Mesendoderm (in vitro differentiated cells): ENCODE measurements around the gene PGK2.
A peak's percentile ranks its signal among the peaks of the same experiment; 100 is the strongest.

Source experiments
- DNase-seq: peaks from one replicate; pipeline ENCODE4 v3.0.0; 2013
- H2AK5ac ChIP-seq: 2 replicates; pipeline ENCODE4 v1.6.1; 2013; ENCODE audit warnings: low read length, inconsistent platforms
- H2BK120ac ChIP-seq: 2 replicates; pipeline ENCODE4 v1.6.1; 2013; ENCODE audit warnings: low read depth, mild to moderate bottlenecking, low read length, moderate library complexity, mixed read lengths
- H2BK15ac ChIP-seq: replicated peaks from 2 replicates; pipeline ENCODE4 v1.6.1; 2013; ENCODE audit warnings: low read depth, mild to moderate bottlenecking, moderate library complexity
- H2BK5ac ChIP-seq: 2 replicates; pipeline ENCODE4 v1.6.1; 2013; ENCODE audit warnings: low read length, inconsistent platforms
- H3K18ac ChIP-seq: 2 replicates; pipeline ENCODE4 v1.6.1; 2013; ENCODE audit warnings: mild to moderate bottlenecking, low read length, mixed read lengths
- H3K23ac ChIP-seq: one replicate; pipeline ENCODE4 v1.6.1; 2013; ENCODE audit warnings: low read length
- H3K27ac ChIP-seq: 2 replicates; pipeline ENCODE4 v1.5.1; 2013; ENCODE audit warnings: low read depth, mild to moderate bottlenecking, inconsistent platforms, low read length, moderate library complexity
- H3K27me3 ChIP-seq: 2 replicates; pipeline ENCODE4 v1.6.1; 2013; ENCODE audit warnings: low read length, control low read depth, mild to moderate bottlenecking, inconsistent platforms; ENCODE audit not compliant: insufficient read depth, poor library complexity
- H3K36me3 ChIP-seq: 2 replicates; pipeline ENCODE4 v1.6.1; 2013; ENCODE audit warnings: low read length, inconsistent platforms; ENCODE audit not compliant: control insufficient read depth, insufficient read depth
- H3K4ac ChIP-seq: one replicate; pipeline ENCODE4 v1.6.1; 2013; ENCODE audit warnings: low read depth, mild to moderate bottlenecking, low read length, moderate library complexity
- H3K4me1 ChIP-seq: 2 replicates; pipeline ENCODE4 v1.6.1; 2013; ENCODE audit warnings: low read depth, low read length, inconsistent platforms; ENCODE audit not compliant: control insufficient read depth
- H3K4me2 ChIP-seq: 2 replicates; pipeline ENCODE4 v1.6.1; 2013; ENCODE audit warnings: low read length
- H3K4me3 ChIP-seq: 2 replicates; pipeline ENCODE4 v1.5.1; 2013; ENCODE audit warnings: mild to moderate bottlenecking, low read length
- H3K56ac ChIP-seq: one replicate; pipeline ENCODE4 v1.6.1; 2013; ENCODE audit warnings: low read length
- H3K79me1 ChIP-seq: 2 replicates; pipeline ENCODE4 v1.6.1; 2013; ENCODE audit warnings: low read length, inconsistent platforms
- H3K79me2 ChIP-seq: 2 replicates; pipeline ENCODE4 v1.6.1; 2013; ENCODE audit warnings: mild to moderate bottlenecking, low read length; ENCODE audit not compliant: control insufficient read depth, insufficient read depth
- H3K9ac ChIP-seq: 2 replicates; pipeline ENCODE4 v1.6.1; 2013; ENCODE audit warnings: low read length, inconsistent platforms
- H4K5ac ChIP-seq: one replicate; pipeline ENCODE4 v1.6.1; 2013; ENCODE audit warnings: low read length
- H4K8ac ChIP-seq: one replicate; pipeline ENCODE4 v1.6.1; 2013; ENCODE audit warnings: low read depth, mild to moderate bottlenecking, control low read depth, low read length, moderate library complexity
- WGBS: extraction: QIAGEN DNeasy Blood & Tissue Kit; methylation state at CpG from one replicate; pipeline ENCODE4 v1.1.7; 2013; ENCODE audit warnings: low lambda C conversion rate, missing lambda C conversion rate; ENCODE audit not compliant: insufficient coverage; ENCODE audit errors: extremely low coverage; 5-methylcytosine and 5-hydroxymethylcytosine counted together

The PGK2 gene

DNA sequence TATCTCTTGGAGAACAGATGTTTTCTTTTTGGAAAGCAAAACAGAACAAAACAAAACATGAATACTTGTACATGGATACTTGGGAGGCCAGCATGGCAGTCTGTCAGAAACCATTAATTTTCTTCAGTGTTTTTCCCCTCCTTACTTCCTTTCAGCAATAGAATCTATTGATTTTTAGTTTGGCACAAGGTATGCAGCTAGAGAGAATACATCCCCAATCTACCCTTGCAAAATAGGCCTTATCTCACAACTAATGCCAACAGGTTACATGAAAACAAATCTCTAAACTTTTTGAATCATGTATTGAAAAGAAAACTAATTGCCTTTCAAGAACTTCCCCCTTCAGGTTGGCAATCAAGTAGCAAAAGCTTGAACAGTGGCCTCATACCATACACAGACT is 2.8 kb downstream of the PGK2 start:
- no peaks in the 10 kb centered on the region for H3K27me3 ChIP-seq
- no peak overlapping the region for H3K9ac ChIP-seq
- H3K79me2 ChIP-seq, result no peaks in the 10 kb centered on the region
- H3K4me1 ChIP-seq, result no peaks in the 10 kb centered on the region
- no peak overlapping the region for H3K27ac ChIP-seq
- no peak overlapping the region for H3K56ac ChIP-seq
- H3K36me3 ChIP-seq, result no peaks in the 10 kb centered on the region
- H2BK120ac ChIP-seq, result no peak overlapping the region
- no peak overlapping the region for H3K18ac ChIP-seq
- H2BK5ac ChIP-seq, result no peak overlapping the region
- no peak overlapping the region for H3K4me2 ChIP-seq
- H3K4me3 ChIP-seq, result no peak overlapping the region
- H3K79me1 ChIP-seq, result no peaks in the 10 kb centered on the region
- no peak overlapping the region for H3K23ac ChIP-seq
- H2AK5ac ChIP-seq, result no peak overlapping the region
- H2BK15ac ChIP-seq, result no peak overlapping the region
- no peak overlapping the region for H4K5ac ChIP-seq
- H3K4ac ChIP-seq, result no peak overlapping the region
- DNase-seq, result no peak
- no peak overlapping the region for H4K8ac ChIP-seq

DNA sequence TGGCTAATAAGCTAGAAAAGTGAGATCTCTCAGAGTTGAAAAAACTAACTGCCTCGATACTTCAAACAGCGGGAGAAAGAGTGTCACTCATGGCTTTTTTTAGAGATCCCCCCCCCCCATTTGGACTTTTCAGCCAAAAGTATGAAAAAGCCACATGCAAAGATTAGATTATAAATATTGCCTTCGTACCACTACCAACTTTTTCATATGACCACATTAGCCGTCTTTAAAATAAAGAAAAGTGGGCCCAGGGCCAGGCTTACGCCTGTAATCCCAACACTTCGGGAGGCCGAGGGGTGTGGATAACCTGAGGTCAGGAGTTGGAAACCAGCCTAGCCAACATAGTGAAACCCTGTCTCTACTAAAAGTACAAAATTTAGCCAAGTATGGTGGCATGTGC is 4.4 kb downstream of the PGK2 start:
- Histone ChIP-seq H4K8ac (no peak overlapping the region), H3K18ac (no peak overlapping the region), H3K79me2 (no peaks in the 10 kb centered on the region), H3K23ac (no peak overlapping the region), H4K5ac (no peak overlapping the region), H3K4ac (no peak overlapping the region), H2BK15ac (no peak overlapping the region), H3K56ac (no peak overlapping the region), H3K27me3 (no peaks in the 10 kb centered on the region), H3K36me3 (no peaks in the 10 kb centered on the region), H3K4me3 (no peak overlapping the region), H3K79me1 (no peaks in the 10 kb centered on the region), H2BK5ac (no peak overlapping the region), H3K4me2 (no peak overlapping the region), H2AK5ac (no peak overlapping the region), H2BK120ac (no peak overlapping the region), H3K4me1 (no peaks in the 10 kb centered on the region), H3K27ac (no peak overlapping the region), H3K9ac (no peak overlapping the region)
- DNase-seq, result no peak
- WGBS, result no CpG with 5 or more reads among the region's 7 CpGs

DNA sequence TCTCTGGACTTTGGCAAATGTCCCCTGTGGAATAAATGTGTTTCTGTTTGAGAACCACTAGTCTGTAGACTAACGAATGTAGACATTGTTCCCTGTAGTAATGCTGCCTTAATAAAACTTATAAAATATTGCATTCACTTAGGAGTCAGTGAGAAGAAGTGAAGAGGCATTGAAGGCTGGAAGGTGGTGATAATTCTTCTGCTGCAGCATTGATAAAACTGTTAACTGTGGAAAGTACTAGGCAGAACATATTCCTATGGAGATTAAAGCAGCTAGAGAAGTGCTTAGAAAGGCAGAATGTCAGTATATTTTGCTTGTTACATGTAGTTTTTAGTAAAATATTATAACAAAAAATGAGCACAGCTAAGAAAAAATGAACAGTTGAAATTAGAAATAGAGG is 4.8 kb downstream of the PGK2 start:
- Histone ChIP-seq H3K79me2 (no peaks in the 10 kb centered on the region), H3K4me1 (no peaks in the 10 kb centered on the region), H3K56ac (no peak overlapping the region), H3K27ac (no peak overlapping the region), H2BK5ac (no peak overlapping the region), H3K23ac (no peak overlapping the region), H3K4ac (no peak overlapping the region), H4K8ac (no peak overlapping the region), H3K4me2 (no peak overlapping the region), H2AK5ac (no peak overlapping the region), H2BK15ac (no peak overlapping the region), H3K18ac (no peak overlapping the region), H4K5ac (no peak overlapping the region), H2BK120ac (no peak overlapping the region), H3K79me1 (no peaks in the 10 kb centered on the region), H3K36me3 (no peaks in the 10 kb centered on the region), H3K4me3 (no peak overlapping the region), H3K27me3 (no peaks in the 10 kb centered on the region), H3K9ac (no peak overlapping the region)
- WGBS, result no CpG with 5 or more reads among the region's 1 CpG
- no peak for DNase-seq

DNA sequence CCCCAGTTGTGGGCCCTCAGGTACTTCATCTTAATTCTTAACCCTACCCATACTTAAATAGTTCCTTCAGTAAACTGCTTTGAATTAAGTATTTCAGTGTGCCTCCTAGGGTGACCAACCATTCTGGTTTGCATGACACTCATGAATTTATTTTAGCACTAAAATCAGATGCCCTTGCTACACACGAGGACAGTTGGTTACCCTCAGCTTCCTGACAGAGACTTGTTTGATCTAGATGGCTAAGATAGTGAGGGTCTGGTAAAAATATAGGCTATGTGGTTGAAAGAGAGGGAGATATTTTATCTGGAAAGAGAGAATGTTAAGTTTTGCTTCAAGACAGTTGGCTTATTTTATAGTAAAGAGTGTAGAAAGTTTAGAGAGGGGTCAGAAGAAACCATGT is 10.6 kb downstream of the PGK2 start:
- Histone ChIP-seq H3K4ac (no peak overlapping the region), H3K36me3 (no peaks in the 10 kb centered on the region), H3K79me2 (no peaks in the 10 kb centered on the region), H2AK5ac (no peak overlapping the region), H3K4me3 (no peak overlapping the region), H3K9ac (no peak overlapping the region), H3K27me3 (no peaks in the 10 kb centered on the region), H4K8ac (no peak overlapping the region), H3K18ac (no peak overlapping the region), H3K27ac (no peak overlapping the region), H3K4me2 (no peak overlapping the region), H4K5ac (no peak overlapping the region), H3K79me1 (no peaks in the 10 kb centered on the region), H3K56ac (no peak overlapping the region), H2BK15ac (no peak overlapping the region), H2BK5ac (no peak overlapping the region), H3K23ac (no peak overlapping the region), H3K4me1 (no peaks in the 10 kb centered on the region), H2BK120ac (no peak overlapping the region)
- DNase-seq, result no peak
- no CpG with 5 or more reads among the region's 1 CpG for whole genome bisulfite sequencing

DNA sequence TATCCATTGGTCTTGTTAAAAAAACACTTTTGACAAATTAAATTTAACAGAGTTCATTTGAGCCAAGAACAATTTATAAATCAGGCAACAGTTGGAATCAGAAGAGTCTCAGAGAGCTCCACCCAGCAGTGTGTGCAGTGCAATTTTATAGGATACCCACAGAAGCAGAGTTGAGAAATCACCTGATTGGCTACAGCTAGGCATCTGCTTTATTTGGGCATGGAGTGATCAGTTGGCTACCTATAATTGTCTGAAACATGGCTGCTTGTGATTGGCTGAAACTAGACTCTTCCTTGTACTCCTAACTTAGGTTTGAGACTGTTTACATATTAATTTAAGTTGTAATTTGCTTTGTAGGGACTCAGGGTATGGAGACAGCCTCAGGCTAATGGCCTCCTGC is 12.0 kb downstream of the PGK2 start:
- no peaks in the 10 kb centered on the region for H3K79me1 ChIP-seq
- H3K4me2 ChIP-seq, result no peak overlapping the region
- H3K56ac ChIP-seq, result no peak overlapping the region
- no peak overlapping the region for H3K4ac ChIP-seq
- H2BK120ac ChIP-seq, result no peak overlapping the region
- H3K4me3 ChIP-seq, result no peak overlapping the region
- H3K9ac ChIP-seq, result no peak overlapping the region
- no peak overlapping the region for H3K27ac ChIP-seq
- no peak overlapping the region for H3K18ac ChIP-seq
- H2BK15ac ChIP-seq, result no peak overlapping the region
- H3K23ac ChIP-seq, result no peak overlapping the region
- H3K4me1 ChIP-seq, result no peaks in the 10 kb centered on the region
- H4K5ac ChIP-seq, result no peak overlapping the region
- H2AK5ac ChIP-seq, result no peak overlapping the region
- no peaks in the 10 kb centered on the region for H3K79me2 ChIP-seq
- H3K36me3 ChIP-seq, result no peaks in the 10 kb centered on the region
- DNase-seq, result no peak
- no peak overlapping the region for H4K8ac ChIP-seq
- no peaks in the 10 kb centered on the region for H3K27me3 ChIP-seq
- H2BK5ac ChIP-seq, result no peak overlapping the region

DNA sequence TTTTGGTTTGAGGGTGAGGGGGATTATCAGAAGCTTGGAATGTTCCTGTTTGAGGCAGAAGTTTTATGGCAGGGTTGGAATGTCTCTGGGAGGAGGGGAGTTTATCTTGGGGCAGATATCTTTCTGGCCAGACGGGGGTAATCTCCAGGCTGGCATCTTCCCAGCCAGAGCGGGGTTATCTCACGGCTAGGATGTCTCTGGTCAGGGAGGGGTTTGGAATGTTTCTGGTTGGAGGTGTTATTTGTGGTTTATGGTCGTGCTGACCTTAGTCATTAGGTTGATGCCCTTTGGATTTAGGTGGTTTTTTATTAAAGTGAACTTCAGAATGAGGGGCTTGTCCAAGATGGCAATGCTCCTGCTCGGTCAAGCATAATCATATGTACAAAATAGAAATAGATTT is 14.8 kb downstream of the PGK2 start:
- H2BK5ac ChIP-seq, result no peak overlapping the region
- no CpG with 5 or more reads among the region's 5 CpGs for WGBS

More for the DNA sequence above, 14.8 kb downstream of the PGK2 start:
- H3K56ac ChIP-seq, result no peak overlapping the region
- H2BK120ac ChIP-seq, result no peak overlapping the region
- H3K4me1 ChIP-seq, result no peaks in the 10 kb centered on the region
- no peak overlapping the region for H4K5ac ChIP-seq
- H3K9ac ChIP-seq, result no peak overlapping the region
- H3K36me3 ChIP-seq, result no peaks in the 10 kb centered on the region
- no peak overlapping the region for H2AK5ac ChIP-seq
- no peak overlapping the region for H3K18ac ChIP-seq
- H4K8ac ChIP-seq, result no peak overlapping the region
- H3K27ac ChIP-seq, result no peak overlapping the region
- no peaks in the 10 kb centered on the region for H3K79me2 ChIP-seq
- no peak overlapping the region for H2BK15ac ChIP-seq
- no peaks in the 10 kb centered on the region for H3K27me3 ChIP-seq
- H3K23ac ChIP-seq, result no peak overlapping the region
- H3K79me1 ChIP-seq, result no peaks in the 10 kb centered on the region
- no peak overlapping the region for H3K4ac ChIP-seq
- H3K4me3 ChIP-seq, result no peak overlapping the region
- DNase-seq, result peak; percentile 62
- H3K4me2 ChIP-seq, result no peak overlapping the region
